ENCODE measurements around the gene CRYZ. TPM values are rescaled to one million over a fixed set of nuclear protein-coding genes. Genes with fewer than 3 reads are reported as not detected.
"Not testable (repeated sequence)": the region's sequence is repeated elsewhere in the genome, so short reads cannot be mapped to it uniquely, and the experiment has no call there.

The CRYZ gene
- total RNA-seq, 1 experiment from 2014 or later = 46.3 TPM

DNA sequence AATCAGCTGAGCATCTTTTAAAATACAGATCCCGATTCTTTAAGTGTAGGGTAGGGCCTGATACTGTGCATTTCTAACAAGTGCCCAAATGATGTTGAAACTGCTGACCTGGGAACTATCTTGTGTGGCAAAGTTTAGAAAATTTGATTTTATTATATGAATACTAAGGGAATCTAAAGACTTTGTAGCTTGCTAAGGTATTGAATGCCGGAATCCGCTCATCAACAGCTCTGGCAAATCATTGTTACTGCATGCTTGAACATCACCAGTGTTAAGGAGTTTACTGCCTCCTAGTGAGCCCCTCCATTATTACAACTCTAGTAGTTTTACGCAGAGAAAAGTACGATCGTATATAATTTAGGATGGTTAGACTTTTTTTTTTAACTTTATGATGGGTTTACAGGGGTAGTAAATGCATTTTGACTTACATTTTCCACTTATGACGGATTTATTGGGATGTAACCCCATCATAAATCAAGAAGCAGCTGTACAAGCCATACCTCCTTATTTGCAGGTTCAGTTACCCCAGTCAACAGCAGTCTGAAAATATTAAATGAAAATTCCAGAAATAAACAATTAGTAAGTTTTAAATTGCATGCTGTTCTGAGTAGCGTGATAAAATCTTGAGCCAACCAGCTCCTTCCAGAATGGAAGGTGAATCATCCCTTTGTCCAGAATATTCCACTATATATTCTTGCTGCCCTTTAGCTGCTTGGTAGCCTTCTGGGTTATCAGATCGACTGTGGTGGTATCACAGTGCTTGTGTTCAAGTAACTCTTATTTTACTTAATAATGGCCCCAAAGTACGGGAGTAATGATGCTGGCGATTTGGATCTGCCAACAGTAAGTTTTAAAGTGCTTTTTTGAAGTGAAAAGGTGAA is 994 bp upstream of the CRYZ start:
- intact Hi-C loops (cut with micrococcal nuclease; ENCODE audit: unreplicated experiment) = no loop called here
- peaks cover 6% of the 10 kb centered on the region for H3K4me1 ChIP-seq (ENCODE audit: insufficient read depth, low read length, poor library complexity, severe bottlenecking)
- H3K4me3 ChIP-seq (ENCODE audit: low read depth, low read length, poor library complexity, severe bottlenecking) = peak overlapping the region; percentile 70
- POLR2A ChIA-PET (ENCODE audit: low non-redundant PET) = no interaction called here
- H3K36me3 ChIP-seq (ENCODE audit: insufficient read depth, low read length, poor library complexity, severe bottlenecking) = peaks cover 28% of the 10 kb centered on the region
- no peaks in the 10 kb centered on the region for H3K27me3 ChIP-seq (replicated peaks; ENCODE audit: insufficient read depth, low read depth, low read length, poor library complexity)
- H3K27ac ChIP-seq (ENCODE audit: low read depth, low read length, poor library complexity, severe bottlenecking) = peak overlapping the region; percentile 90
- CTCF ChIA-PET = interaction anchor here (0.8 kb wide), 1 partner anchor 38 kb away, joined by 3 read pairs; no protein-coding TSS in a partner anchor
- peaks cover 3% of the 10 kb centered on the region for H3K9me3 ChIP-seq (ENCODE audit: low read depth, low read length, poor library complexity, severe bottlenecking)
- BruUV-seq (replicated peaks) = no TSS peak
- TF ChIP-seq, protein P1, sequence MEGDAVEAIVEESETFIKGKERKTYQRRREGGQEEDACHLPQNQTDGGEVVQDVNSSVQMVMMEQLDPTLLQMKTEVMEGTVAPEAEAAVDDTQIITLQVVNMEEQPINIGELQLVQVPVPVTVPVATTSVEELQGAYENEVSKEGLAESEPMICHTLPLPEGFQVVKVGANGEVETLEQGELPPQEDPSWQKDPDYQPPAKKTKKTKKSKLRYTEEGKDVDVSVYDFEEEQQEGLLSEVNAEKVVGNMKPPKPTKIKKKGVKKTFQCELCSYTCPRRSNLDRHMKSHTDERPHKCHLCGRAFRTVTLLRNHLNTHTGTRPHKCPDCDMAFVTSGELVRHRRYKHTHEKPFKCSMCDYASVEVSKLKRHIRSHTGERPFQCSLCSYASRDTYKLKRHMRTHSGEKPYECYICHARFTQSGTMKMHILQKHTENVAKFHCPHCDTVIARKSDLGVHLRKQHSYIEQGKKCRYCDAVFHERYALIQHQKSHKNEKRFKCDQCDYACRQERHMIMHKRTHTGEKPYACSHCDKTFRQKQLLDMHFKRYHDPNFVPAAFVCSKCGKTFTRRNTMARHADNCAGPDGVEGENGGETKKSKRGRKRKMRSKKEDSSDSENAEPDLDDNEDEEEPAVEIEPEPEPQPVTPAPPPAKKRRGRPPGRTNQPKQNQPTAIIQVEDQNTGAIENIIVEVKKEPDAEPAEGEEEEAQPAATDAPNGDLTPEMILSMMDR (conservative IDR thresholded peaks at IDR 0.05; ENCODE audit: low read depth, low read length) = peak; percentile 80
- TF ChIP-seq EZH2 (IDR thresholded peaks at IDR 0.05; ENCODE audit: borderline replicate concordance, low read depth, low read length, poor library complexity, severe bottlenecking) = no peak
- DNase-seq (ENCODE audit: low spot score) = peak; percentile 85

DNA sequence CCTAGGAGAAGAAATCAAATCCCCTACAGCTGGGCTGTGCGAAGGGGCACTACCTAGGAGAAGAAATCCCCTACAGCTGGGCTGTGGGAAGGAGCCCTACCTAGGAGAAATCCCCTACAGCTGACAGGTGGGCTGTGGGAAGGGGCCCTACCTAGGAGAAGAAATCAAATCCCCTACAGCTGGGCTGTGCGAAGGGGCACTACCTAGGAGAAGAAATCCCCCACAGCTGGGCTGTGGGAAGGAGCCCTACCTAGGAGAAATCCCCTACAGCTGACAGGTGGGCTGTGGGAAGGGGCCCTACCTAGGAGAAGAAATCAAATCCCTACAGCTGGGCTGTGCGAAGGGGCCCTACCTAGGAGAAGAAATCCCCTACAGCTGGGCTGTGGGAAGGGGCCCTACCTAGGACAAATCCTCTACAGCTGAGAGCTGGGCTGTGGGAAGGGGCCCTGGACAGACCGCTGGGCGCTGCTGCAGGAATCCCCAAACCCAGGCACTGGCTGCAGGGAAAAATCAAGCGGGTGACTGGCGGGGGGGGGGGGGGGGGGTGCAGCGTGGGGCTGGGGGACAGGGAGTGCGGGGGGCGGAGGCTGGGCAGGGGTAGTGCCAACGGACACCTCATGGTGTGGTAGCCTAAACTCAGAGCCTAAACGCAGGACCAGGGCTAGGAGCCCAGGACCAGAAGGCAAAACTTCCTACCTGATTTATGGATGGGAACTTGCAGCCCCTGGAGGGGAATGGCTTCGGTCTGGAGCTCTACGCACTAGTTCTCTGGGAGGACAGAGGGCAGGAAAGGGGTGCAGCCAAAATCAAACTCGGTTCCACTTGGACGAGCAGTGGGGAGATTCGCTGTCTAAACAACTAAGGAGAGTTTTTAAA is 541 bp downstream of the CRYZ start:
- H3K27me3 ChIP-seq (replicated peaks; ENCODE audit: insufficient read depth, low read depth, low read length, poor library complexity); intact Hi-C loops (cut with micrococcal nuclease; ENCODE audit: unreplicated experiment); POLR2A ChIA-PET (ENCODE audit: low non-redundant PET); BruUV-seq (replicated peaks); H3K9me3 ChIP-seq (ENCODE audit: low read depth, low read length, poor library complexity, severe bottlenecking); CTCF ChIA-PET; H3K4me1 ChIP-seq (ENCODE audit: insufficient read depth, low read length, poor library complexity, severe bottlenecking): not testable (repeated sequence)
- DNase-seq (ENCODE audit: low spot score) = peak; percentile 1
- Histone ChIP-seq H3K36me3 (ENCODE audit: insufficient read depth, low read length, poor library complexity, severe bottlenecking) (peaks cover 19% of the 10 kb centered on the region), H3K4me3 (ENCODE audit: low read depth, low read length, poor library complexity, severe bottlenecking) (peak overlapping the region; percentile 70), H3K27ac (ENCODE audit: low read depth, low read length, poor library complexity, severe bottlenecking) (peak overlapping the region; percentile 90)

DNA sequence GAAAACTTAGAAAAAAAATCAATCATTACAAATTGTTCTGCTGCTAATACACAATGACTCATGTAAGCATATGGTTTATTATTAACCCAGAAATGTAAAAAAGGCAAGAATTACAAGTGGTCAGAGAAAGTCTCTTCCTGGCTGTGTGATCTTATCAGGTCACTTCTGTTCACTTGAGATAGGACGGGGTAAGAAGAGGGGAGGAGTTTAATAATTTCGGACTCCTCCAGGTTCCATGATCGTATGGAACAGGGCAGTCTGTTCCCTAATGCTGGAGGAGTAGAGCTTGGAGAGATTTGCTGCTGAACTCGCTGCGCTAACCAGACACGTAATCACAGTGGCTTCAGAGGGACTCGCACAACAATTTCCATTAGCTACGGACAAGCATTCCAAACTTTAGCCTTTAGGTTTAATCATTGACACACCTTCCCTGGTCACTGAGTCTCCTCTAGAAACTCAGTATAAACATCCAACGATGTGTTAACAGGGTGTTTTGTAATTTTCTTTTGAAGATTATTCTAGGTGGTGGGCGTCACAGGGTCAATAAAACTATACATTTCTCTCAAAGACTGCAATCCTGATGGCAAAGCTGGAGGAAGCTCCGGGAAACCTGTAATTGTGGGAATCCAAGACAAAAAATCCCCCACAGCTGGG is 1.3 kb downstream of the CRYZ start:
- Histone ChIP-seq H3K4me1 (ENCODE audit: insufficient read depth, low read length, poor library complexity, severe bottlenecking) (peaks cover 6% of the 10 kb centered on the region), H3K36me3 (ENCODE audit: insufficient read depth, low read length, poor library complexity, severe bottlenecking) (peaks cover 12% of the 10 kb centered on the region), H3K27me3 (replicated peaks; ENCODE audit: insufficient read depth, low read depth, low read length, poor library complexity) (no peaks in the 10 kb centered on the region), H3K9me3 (ENCODE audit: low read depth, low read length, poor library complexity, severe bottlenecking) (peaks cover 10% of the 10 kb centered on the region), H3K4me3 (ENCODE audit: low read depth, low read length, poor library complexity, severe bottlenecking) (no peak overlapping the region), H3K27ac (ENCODE audit: low read depth, low read length, poor library complexity, severe bottlenecking) (no peak overlapping the region)
- BruUV-seq (replicated peaks) = no TSS peak
- DNase-seq (ENCODE audit: low spot score) = no peak
- CTCF ChIA-PET = no interaction called here
- POLR2A ChIA-PET (ENCODE audit: low non-redundant PET) = no interaction called here
- TF ChIP-seq EZH2 (IDR thresholded peaks at IDR 0.05; ENCODE audit: borderline replicate concordance, low read depth, low read length, poor library complexity, severe bottlenecking) = no peak
- TF ChIP-seq, protein P1 (conservative IDR thresholded peaks at IDR 0.05; ENCODE audit: low read depth, low read length) = no peak
- intact Hi-C loops (cut with micrococcal nuclease; ENCODE audit: unreplicated experiment) = no loop called here
